ENCODE data around the gene USP53. TPM values are rescaled to one million over a fixed set of nuclear protein-coding genes. Genes with fewer than 3 reads are reported as not detected.

USP53 gene
- total RNA-seq, 1 experiment from 2014 or later, result 20.1 TPM

GRCh38 chr4:119307606-119308005 lies 95.1 kb downstream of the USP53 start:
- no peaks in the 10 kb centered on the region for H3K9me3 Mint-ChIP-seq
- H3K4me1 Mint-ChIP-seq, result no peaks in the 10 kb centered on the region
- no peak overlapping the region for H3K4me3 Mint-ChIP-seq
- ChIA-PET POLR2A (no interaction called here), CTCF (no interaction called here)
- no peak for TF ChIP-seq ATF1 (CRISPR knock-in tag; IDR thresholded peaks at IDR 0.05)
- no peaks in the 10 kb centered on the region; the same call in 1 of the 2 replicates for H3K27me3 Mint-ChIP-seq (ENCODE audit: low read depth)
- no peaks in the 10 kb centered on the region for H3K36me3 Mint-ChIP-seq
- DNase-seq (ENCODE audit: low spot score) (no peak), ATAC-seq (no peak)
- no peak overlapping the region for H3K27ac Mint-ChIP-seq

GRCh38 chr4:119310826-119311225 lies 98.3 kb downstream of the USP53 start:
- Mint-ChIP-seq H3K4me1 (peaks cover 10% of the 10 kb centered on the region), H3K9me3 (no peaks in the 10 kb centered on the region), H3K27ac (no peak overlapping the region), H3K36me3 (no peaks in the 10 kb centered on the region), H3K4me3 (no peak overlapping the region), H3K27me3 (ENCODE audit: low read depth) (no peaks in the 10 kb centered on the region; the same call in 1 of the 2 replicates)
- no peak for ATAC-seq
- DNase-seq (ENCODE audit: low spot score), result no peak
- no peak for TF ChIP-seq USF1 (CRISPR knock-in tag; IDR thresholded peaks at IDR 0.05)
- TF ChIP-seq NR2C2 (CRISPR knock-in tag; IDR thresholded peaks at IDR 0.05), result no peak
- CTCF ChIA-PET, result no interaction called here
- POLR2A ChIA-PET, result no interaction called here

GRCh38 chr4:119313237-119313636 lies 100.7 kb downstream of the USP53 start:
- no peak for TF ChIP-seq CREM (CRISPR knock-in tag; IDR thresholded peaks at IDR 0.05)
- TF ChIP-seq EMX1 (CRISPR knock-in tag; IDR thresholded peaks at IDR 0.05), result no peak
- no peak for TF ChIP-seq MAX (CRISPR knock-in tag; IDR thresholded peaks at IDR 0.05)
- no peak for TF ChIP-seq SMAD3 (CRISPR knock-in tag; IDR thresholded peaks at IDR 0.05; ENCODE audit: borderline replicate concordance)
- TF ChIP-seq ZNF425 (CRISPR knock-in tag; conservative IDR thresholded peaks at IDR 0.05), result no peak
- no peak for TF ChIP-seq E2F1 (CRISPR knock-in tag; IDR thresholded peaks at IDR 0.05)
- no peak for TF ChIP-seq ZBTB43 (CRISPR knock-in tag; IDR thresholded peaks at IDR 0.05)
- TF ChIP-seq HMGXB4 (CRISPR knock-in tag; IDR thresholded peaks at IDR 0.05), result no peak
- TF ChIP-seq CTCF (IDR thresholded peaks at IDR 0.05), result no peak
- no peak for TF ChIP-seq SP1 (CRISPR knock-in tag; conservative IDR thresholded peaks at IDR 0.05)
- TF ChIP-seq SOX15 (CRISPR knock-in tag; IDR thresholded peaks at IDR 0.05), result no peak
- TF ChIP-seq ZNF281 (CRISPR knock-in tag; IDR thresholded peaks at IDR 0.05), result no peak
- no peak for TF ChIP-seq ZNF219 (CRISPR knock-in tag; IDR thresholded peaks at IDR 0.05; ENCODE audit: borderline replicate concordance)
- no peak for TF ChIP-seq OVOL2 (CRISPR knock-in tag; IDR thresholded peaks at IDR 0.05; ENCODE audit: borderline replicate concordance)
- no peak for TF ChIP-seq E2F5 (CRISPR knock-in tag; IDR thresholded peaks at IDR 0.05)
- TF ChIP-seq FOXK1 (CRISPR knock-in tag; IDR thresholded peaks at IDR 0.05), result no peak
- peaks cover 10% of the 10 kb centered on the region for H3K4me1 Mint-ChIP-seq
- ChIA-PET POLR2A (no interaction called here), CTCF (interaction anchor here (0.5 kb wide), 1 partner anchor 41 kb away, joined by 3 read pairs; no protein-coding TSS in a partner anchor)
- no peak for ATAC-seq
- no peaks in the 10 kb centered on the region for H3K27me3 Mint-ChIP-seq (ENCODE audit: low read depth)
- H3K27ac Mint-ChIP-seq, result no peak overlapping the region
- no peak for DNase-seq (ENCODE audit: low spot score)
- no peaks in the 10 kb centered on the region for H3K36me3 Mint-ChIP-seq
- no peaks in the 10 kb centered on the region for H3K9me3 Mint-ChIP-seq
- H3K4me3 Mint-ChIP-seq, result no peak overlapping the region
